SK-N-SH treated with all-trans-retinoic acid at 6 μM for 48 hours (cell line): ENCODE results near the gene CLOCK.

Experiments
- ARNTL ChIP-seq: fragments of 450-650 bp; formaldehyde crosslinking; IDR thresholded peaks from 2 replicates; pipeline ENCODE4 v1.5.0; 2020; ENCODE audit warnings: low read depth, mild to moderate bottlenecking, moderate library complexity, borderline replicate concordance
- CSRNP3 ChIP-seq: fragments of 250-450 bp; sonication (Bioruptor Pico); IDR thresholded peaks from 2 replicates; pipeline ENCODE4 v1.5.1; 2021; ENCODE audit warnings: mild to moderate bottlenecking, moderate library complexity
- PATZ1 ChIP-seq: fragments of 250-450 bp; sonication (Bioruptor Pico); IDR thresholded peaks from 2 replicates; pipeline ENCODE4 v1.8.0; 2020; ENCODE audit warnings: mild to moderate bottlenecking, moderate library complexity, borderline replicate concordance
- POU6F1 ChIP-seq: fragments of 250-450 bp; sonication (Bioruptor Pico); IDR thresholded peaks from 2 replicates; pipeline ENCODE4 v1.8.0; 2021; ENCODE audit warnings: low read depth, mild to moderate bottlenecking, moderate library complexity, borderline replicate concordance
- ZFP3 ChIP-seq: fragments of 250-450 bp; sonication (Bioruptor Pico); IDR thresholded peaks from 2 replicates; pipeline ENCODE4 v1.5.0; 2020; ENCODE audit warnings: mild to moderate bottlenecking, moderate library complexity

GRCh38 chr4:55398966-55399365 lies 147.7 kb downstream of the CLOCK start:
- TF ChIP-seq CSRNP3 (no peak), ARNTL (CRISPR knock-in tag) (no peak), POU6F1 (CRISPR knock-in tag) (no peak), ZFP3 (CRISPR knock-in tag) (no peak), PATZ1 (CRISPR knock-in tag) (no peak)
